BLaER1 treated with 17β-estradiol and CSF1 and Interleukin-3, amounts not matched to agents 10 nM and 100 nM (cell line): ENCODE results near the gene APCDD1.
"Not testable (repeated sequence)": the region's sequence is repeated elsewhere in the genome, so short reads cannot be mapped to it uniquely, and the experiment has no call there.

Experiments used
- H3K27ac ChIP-seq, 11 experiments: shearing (Covaris generic); formaldehyde crosslinking; 2 replicates each; pipeline ENCODE4 v1.8.1; 2022
- H3K27me3 ChIP-seq, 11 experiments: shearing (Covaris generic); formaldehyde crosslinking; 2 replicates each; pipeline ENCODE4 v1.8.1; 2022
- H3K36me3 ChIP-seq, 11 experiments: shearing (Covaris generic); formaldehyde crosslinking; 2 replicates each; pipeline ENCODE4 v1.8.1; 2022
- H3K4me1 ChIP-seq, 10 experiments: shearing (Covaris generic); formaldehyde crosslinking; 2 replicates each; pipeline ENCODE4 v1.8.1; 2022
- H3K4me2 ChIP-seq, 11 experiments: shearing (Covaris generic); formaldehyde crosslinking; 2 replicates each; pipeline ENCODE4 v1.8.1; 2022
- H3K4me3 ChIP-seq, 10 experiments: shearing (Covaris generic); formaldehyde crosslinking; 2 replicates each; pipeline ENCODE4 v1.8.1; 2022
- H3K9ac ChIP-seq, 11 experiments: shearing (Covaris generic); formaldehyde crosslinking; 2 replicates each; pipeline ENCODE4 v1.8.1; 2022
- H3K9me3 ChIP-seq, 11 experiments: shearing (Covaris generic); formaldehyde crosslinking; replicated peaks in 1 of 11; 2 replicates each; pipeline ENCODE4 v1.8.1; 2022
- H4K20me1 ChIP-seq, 11 experiments: shearing (Covaris generic); formaldehyde crosslinking; 2 replicates each; pipeline ENCODE4 v1.8.1; 2022
- Cebpa-rat ChIP-seq, 11 experiments: shearing (Covaris generic); IDR thresholded peaks; 2 replicates each; pipeline ENCODE4 v1.8.1; 2022

APCDD1 gene

DNA sequence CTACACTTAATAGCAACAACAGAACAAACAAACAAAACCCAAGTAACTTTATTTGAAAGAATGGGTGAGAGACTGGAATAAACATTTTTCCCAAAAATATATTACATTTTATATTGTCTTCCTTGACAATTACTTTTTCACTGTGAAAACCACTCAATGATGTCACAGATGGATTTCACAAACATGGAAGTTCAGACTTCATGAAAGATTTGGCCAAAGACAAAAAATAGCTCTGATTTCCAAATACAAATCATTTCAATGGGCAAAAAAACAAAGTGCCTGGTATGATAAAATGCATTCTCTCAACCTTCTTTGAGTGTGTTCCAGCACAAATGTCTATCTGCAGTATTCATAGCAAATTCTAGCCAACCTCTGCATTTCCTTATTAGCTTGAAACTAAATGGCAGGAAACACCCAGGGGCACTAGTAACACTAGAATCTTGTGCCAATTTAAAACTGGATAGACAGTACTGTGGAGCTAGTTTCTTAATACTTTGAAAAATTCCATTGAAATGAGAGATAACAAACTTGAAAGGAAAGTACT lies 42.8 kb downstream of the APCDD1 start:
- no peaks in the 10 kb centered on the region for H3K27me3 ChIP-seq
- no peaks in the 10 kb centered on the region for H3K36me3 ChIP-seq
- no peak overlapping the region for H3K4me2 ChIP-seq
- H3K4me3 ChIP-seq = no peak overlapping the region
- H3K9ac ChIP-seq = no peak overlapping the region
- no peaks in the 10 kb centered on the region for H4K20me1 ChIP-seq
- H3K9me3 ChIP-seq = peaks cover 0 to 13% (median 5%) of the 10 kb centered on the region in 11 experiments; a peak in 6 of 22 replicates
- H3K27ac ChIP-seq = no peak overlapping the region
- H3K4me1 ChIP-seq = peaks cover 10 to 26% (median 18%) of the 10 kb centered on the region in 10 experiments
- TF ChIP-seq Cebpa-rat (IDR thresholded peaks at IDR 0.05) = no peak

DNA sequence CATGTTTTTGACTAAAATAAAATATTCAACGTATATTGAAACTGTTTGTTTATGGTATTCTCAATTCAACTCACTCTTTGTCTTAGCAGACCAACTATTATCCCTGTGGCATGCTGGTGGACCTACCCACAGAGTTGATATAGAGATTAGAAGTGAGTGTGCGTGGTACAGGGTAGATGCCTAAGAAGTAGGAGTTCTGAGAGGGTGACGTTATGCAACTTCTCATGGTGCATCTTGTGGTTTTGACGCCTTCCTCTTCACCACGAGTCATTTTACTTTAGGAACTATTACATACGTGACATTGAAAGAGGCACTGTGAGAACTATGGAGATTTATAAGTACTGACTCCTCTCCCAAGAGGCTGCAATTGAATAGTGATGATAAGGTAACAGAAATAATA lies 44.8 kb downstream of the APCDD1 start:
- no peak overlapping the region for H3K27ac ChIP-seq
- H3K36me3 ChIP-seq = no peaks in the 10 kb centered on the region
- TF ChIP-seq Cebpa-rat (IDR thresholded peaks at IDR 0.05) = peak in 6 of 11 experiments; percentile 10 to 51 (median 32); a peak in 3 of 22 replicates
- H3K27me3 ChIP-seq = no peaks in the 10 kb centered on the region
- H3K4me3 ChIP-seq = no peak overlapping the region
- H3K4me2 ChIP-seq = peak overlapping the region; percentile 18 to 62 (median 35); a peak in 18 of 22 replicates
- no peaks in the 10 kb centered on the region for H4K20me1 ChIP-seq
- no peak overlapping the region for H3K9ac ChIP-seq
- H3K4me1 ChIP-seq = peaks cover 10 to 26% (median 18%) of the 10 kb centered on the region in 10 experiments
- H3K9me3 ChIP-seq = peaks cover 0 to 15% (median 5%) of the 10 kb centered on the region in 11 experiments; a peak in 12 of 22 replicates

DNA sequence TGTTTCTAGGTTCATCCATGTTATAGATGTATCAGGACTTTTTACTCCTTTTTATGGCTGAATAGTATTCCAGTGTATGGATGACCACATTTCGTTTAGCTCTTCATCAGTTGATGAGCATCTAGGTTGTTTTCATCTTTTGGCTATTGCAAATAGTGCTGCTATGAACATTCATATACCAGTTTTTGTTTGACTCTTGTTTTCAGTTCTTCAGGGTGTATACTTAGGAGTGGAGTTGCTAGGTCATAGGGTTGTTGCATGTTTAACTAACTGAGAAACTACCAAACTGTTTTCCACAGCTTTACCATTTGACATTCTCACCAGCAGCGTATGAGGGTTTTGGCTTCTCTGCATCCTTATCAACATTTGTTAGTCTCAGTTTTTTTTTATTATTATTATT lies 45.6 kb downstream of the APCDD1 start:
- Histone ChIP-seq H3K4me3 (no peak overlapping the region), H3K9ac (no peak overlapping the region), H4K20me1 (no peaks in the 10 kb centered on the region), H3K4me1 (peaks cover 10 to 26% (median 18%) of the 10 kb centered on the region in 10 experiments), H3K27ac (no peak overlapping the region), H3K36me3 (no peaks in the 10 kb centered on the region), H3K27me3 (no peaks in the 10 kb centered on the region), H3K9me3 (peaks cover 8 to 23% (median 13%) of the 10 kb centered on the region in 11 experiments), H3K4me2 (no peak overlapping the region; a peak in 1 of 22 replicates)
- no peak for TF ChIP-seq Cebpa-rat (IDR thresholded peaks at IDR 0.05)

DNA sequence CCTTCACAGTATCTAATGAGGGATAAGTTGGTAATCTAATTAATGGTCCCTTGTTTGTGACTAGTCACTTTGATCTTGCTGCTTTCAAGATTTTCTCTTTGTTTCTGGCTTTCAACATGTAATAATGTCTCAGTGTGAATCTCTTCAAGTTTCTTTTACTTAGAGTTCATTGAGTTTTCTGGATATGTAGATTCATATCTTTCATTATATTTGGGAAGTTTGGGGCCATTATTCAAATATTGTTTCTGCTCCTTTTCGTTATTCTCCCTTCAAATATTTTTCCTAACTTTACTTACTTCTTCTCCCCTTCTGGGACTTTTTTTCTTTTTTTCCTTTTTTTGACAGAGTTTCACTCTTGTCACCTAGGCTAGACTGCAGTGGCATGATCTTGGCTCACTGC lies 50.3 kb downstream of the APCDD1 start:
- 0 out of 20 replicates have a peak overlapping the region, but pooled peaks of 1 of the 10 experiments have one; percentile 31 for H3K4me3 ChIP-seq
- H3K4me2 ChIP-seq = no peak overlapping the region
- H4K20me1 ChIP-seq = no peaks in the 10 kb centered on the region
- peaks cover 0 to 6% (median 0%) of the 10 kb centered on the region in 11 experiments; a peak in 3 of 22 replicates for H3K36me3 ChIP-seq
- no peak overlapping the region for H3K9ac ChIP-seq
- H3K27me3 ChIP-seq = no peaks in the 10 kb centered on the region
- H3K9me3 ChIP-seq = peaks cover 44 to 66% (median 55%) of the 10 kb centered on the region in 11 experiments
- H3K27ac ChIP-seq = no peak overlapping the region
- no peak for TF ChIP-seq Cebpa-rat (IDR thresholded peaks at IDR 0.05)
- H3K4me1 ChIP-seq = peaks cover 0 to 10% (median 1%) of the 10 kb centered on the region in 10 experiments; a peak in 12 of 20 replicates

DNA sequence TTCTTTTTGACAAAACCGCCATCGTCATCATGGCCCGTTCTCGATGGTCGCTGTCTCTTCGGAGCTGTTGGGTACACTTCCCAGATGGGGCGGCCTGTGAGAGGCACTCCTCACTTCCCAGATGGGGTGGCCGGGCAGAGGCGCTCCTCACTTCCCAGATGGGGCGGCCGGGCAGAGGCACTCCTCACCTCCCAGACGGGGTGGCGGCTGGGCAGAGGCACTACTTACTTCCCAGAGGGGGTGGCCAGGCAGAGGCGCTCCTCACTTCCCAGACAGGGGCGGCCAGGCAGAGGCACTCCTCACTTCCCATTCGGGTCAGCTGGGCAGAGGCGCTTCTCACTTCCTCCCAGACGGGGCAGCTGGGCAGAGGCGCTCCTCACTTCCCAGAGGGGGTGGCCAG lies 51.5 kb downstream of the APCDD1 start:
- H3K4me1 ChIP-seq, H3K4me3 ChIP-seq, H4K20me1 ChIP-seq, H3K9ac ChIP-seq, H3K27ac ChIP-seq, H3K27me3 ChIP-seq, H3K4me2 ChIP-seq, H3K36me3 ChIP-seq: not testable (repeated sequence)
- H3K9me3 ChIP-seq = peaks cover 44 to 58% (median 54%) of the 10 kb centered on the region in 11 experiments

DNA sequence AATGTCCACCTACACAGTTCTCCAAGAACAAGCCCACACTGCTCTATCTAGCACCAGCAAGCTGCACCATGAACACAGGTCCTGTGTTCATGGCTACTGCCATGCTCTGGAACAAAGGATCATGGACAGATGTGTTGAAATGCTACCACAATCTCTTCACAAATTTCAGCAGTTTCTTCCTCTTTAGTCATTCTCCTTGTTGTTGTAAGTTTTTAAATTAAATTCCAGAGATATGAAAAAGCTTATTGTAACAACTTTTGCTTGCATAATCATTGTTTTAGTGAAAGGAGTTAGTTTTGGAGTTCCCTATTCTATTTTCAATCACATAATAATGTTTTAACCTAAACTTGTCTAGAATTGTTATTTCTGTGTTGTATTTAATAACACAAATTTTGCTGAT lies 54.2 kb downstream of the APCDD1 start:
- H3K4me2 ChIP-seq = peak overlapping the region in 1 of 11 experiments; percentile 8; a peak in 1 of 22 replicates
- peaks cover 0 to 6% (median 0%) of the 10 kb centered on the region in 11 experiments; a peak in 3 of 22 replicates for H3K36me3 ChIP-seq
- no peak overlapping the region for H3K4me3 ChIP-seq
- no peak overlapping the region for H3K9ac ChIP-seq
- H4K20me1 ChIP-seq = no peaks in the 10 kb centered on the region
- no peaks in the 10 kb centered on the region for H3K27me3 ChIP-seq
- peaks cover 0 to 8% (median 0%) of the 10 kb centered on the region in 10 experiments; a peak in 2 of 20 replicates for H3K4me1 ChIP-seq
- peaks cover 44 to 58% (median 54%) of the 10 kb centered on the region in 11 experiments for H3K9me3 ChIP-seq
- peak overlapping the region in 2 of 11 experiments; percentile 19 to 47; a peak in 2 of 22 replicates for H3K27ac ChIP-seq
- no peak for TF ChIP-seq Cebpa-rat (IDR thresholded peaks at IDR 0.05)

DNA sequence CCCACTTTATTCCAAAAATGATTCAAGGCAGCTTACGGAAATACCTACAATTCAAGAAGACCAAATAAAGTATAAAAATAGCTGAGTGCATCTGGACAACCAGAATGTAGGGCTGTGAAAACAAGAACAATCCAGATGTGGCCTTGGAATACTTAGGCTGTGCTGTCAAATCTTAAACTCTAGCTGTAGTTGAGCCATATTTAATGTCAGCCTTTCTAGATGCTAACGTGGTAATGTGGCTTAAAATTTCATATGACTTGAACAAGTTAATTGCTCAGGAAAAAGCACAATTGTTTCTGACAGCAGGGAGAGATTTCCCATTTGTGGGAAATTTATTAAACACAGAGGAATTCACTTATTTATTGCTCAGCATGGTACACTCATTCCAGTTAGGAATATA lies 56.8 kb downstream of the APCDD1 start:
- Histone ChIP-seq H3K9ac (no peak overlapping the region), H3K27me3 (no peaks in the 10 kb centered on the region), H3K9me3 (peaks cover 24 to 38% (median 32%) of the 10 kb centered on the region in 11 experiments), H4K20me1 (no peaks in the 10 kb centered on the region), H3K36me3 (peaks cover 0 to 6% (median 0%) of the 10 kb centered on the region in 11 experiments; a peak in 3 of 22 replicates), H3K27ac (no peak overlapping the region), H3K4me1 (peaks cover 0 to 18% (median 6%) of the 10 kb centered on the region in 10 experiments; a peak in 11 of 20 replicates), H3K4me3 (no peak overlapping the region), H3K4me2 (no peak overlapping the region)
- TF ChIP-seq Cebpa-rat (IDR thresholded peaks at IDR 0.05) = no peak

DNA sequence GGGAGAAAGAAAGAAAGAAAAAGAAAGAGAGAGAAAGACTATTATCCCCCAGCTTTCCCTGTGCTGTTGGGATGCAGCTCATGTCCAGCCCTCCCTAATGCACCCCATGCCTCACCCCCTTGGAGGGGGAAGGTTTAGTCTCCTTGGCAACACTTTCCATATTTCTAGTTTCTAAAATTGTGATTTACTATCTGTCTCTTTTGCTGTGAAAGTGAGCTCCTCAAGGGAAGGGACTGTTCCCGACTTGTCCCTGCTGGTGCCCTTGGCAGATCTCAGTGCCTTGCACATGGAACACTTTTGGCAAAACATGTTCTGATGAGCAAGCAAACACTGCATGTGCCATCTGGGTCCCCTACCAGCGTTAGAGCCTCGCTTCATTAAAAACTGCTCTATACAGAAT lies 59.6 kb downstream of the APCDD1 start:
- peaks cover 0 to 17% (median 11%) of the 10 kb centered on the region in 11 experiments; a peak in 15 of 22 replicates for H3K9me3 ChIP-seq
- H3K27ac ChIP-seq = no peak overlapping the region
- H3K27me3 ChIP-seq = no peaks in the 10 kb centered on the region
- H3K36me3 ChIP-seq = no peaks in the 10 kb centered on the region
- no peak overlapping the region for H3K4me3 ChIP-seq
- no peaks in the 10 kb centered on the region for H4K20me1 ChIP-seq
- peaks cover 13 to 26% (median 18%) of the 10 kb centered on the region in 10 experiments for H3K4me1 ChIP-seq
- H3K4me2 ChIP-seq = 0 out of 22 replicates have a peak overlapping the region, but pooled peaks of 1 of the 11 experiments have one; percentile 12
- no peak overlapping the region for H3K9ac ChIP-seq
- no peak for TF ChIP-seq Cebpa-rat (IDR thresholded peaks at IDR 0.05)

DNA sequence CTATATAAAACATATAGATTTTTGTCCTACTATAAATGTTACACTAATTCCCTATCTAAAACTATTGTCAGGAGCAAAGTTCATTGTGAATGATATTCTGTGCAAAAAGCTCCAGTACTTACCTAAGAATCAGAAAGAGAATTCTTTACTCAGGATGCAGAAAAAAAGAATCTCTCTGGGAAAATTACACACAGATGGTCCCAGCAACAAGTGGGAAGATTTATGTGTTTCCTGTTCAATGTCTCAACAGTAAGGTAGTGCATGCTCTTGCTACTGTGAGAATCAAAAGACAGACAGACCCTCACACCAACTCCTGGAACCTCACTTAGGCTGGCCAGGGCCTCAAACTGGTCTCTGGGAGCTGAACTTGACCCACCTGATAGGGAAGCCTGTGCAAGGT lies 60.2 kb downstream of the APCDD1 start:
- H3K9me3 ChIP-seq = peaks cover 0 to 12% (median 10%) of the 10 kb centered on the region in 11 experiments; a peak in 15 of 22 replicates
- no peak overlapping the region for H3K27ac ChIP-seq
- TF ChIP-seq Cebpa-rat (IDR thresholded peaks at IDR 0.05) = no peak
- H3K4me2 ChIP-seq = no peak overlapping the region
- no peak overlapping the region for H3K9ac ChIP-seq
- peaks cover 19 to 31% (median 23%) of the 10 kb centered on the region in 10 experiments for H3K4me1 ChIP-seq
- H4K20me1 ChIP-seq = no peaks in the 10 kb centered on the region
- H3K27me3 ChIP-seq = no peaks in the 10 kb centered on the region
- no peak overlapping the region for H3K4me3 ChIP-seq
- no peaks in the 10 kb centered on the region for H3K36me3 ChIP-seq
